A673 (cell line): ENCODE data around the gene RCBTB1. TPM values are rescaled to one million over a fixed set of nuclear protein-coding genes. Genes with fewer than 3 reads are reported as not detected.

ENCODE experiments used
- BruUV-seq: library from RNA; stranded (reverse); fragments of 400-500 nt; replicated peaks from 2 replicates; lab custom pipeline; 2021; lab: Mats Ljungman, UMichigan
- CTCF ChIA-PET: fragments of 300-600 bp; sonication (Branson Sonifier 250); formaldehyde crosslinking; loops from one replicate; lab custom pipeline; 2022; ENCODE audit warnings: antibody characterized with exemption; lab: Charles Lee
- POLR2A ChIA-PET: fragments of 300-600 bp; sonication (Branson Sonifier 250); formaldehyde crosslinking; loops from one replicate; lab custom pipeline; 2022; ENCODE audit warnings: antibody characterized with exemption; ENCODE audit not compliant: low non-redundant PET; lab: Charles Lee
- DNase-seq: peaks from one replicate; pipeline ENCODE4 v3.0.0-alpha.2; 2015; ENCODE audit warnings: low spot score
- H3K27ac ChIP-seq: fragments of 200-600 bp; sonication (generic); 2 replicates; pipeline ENCODE4 v1.5.1; 2016; ENCODE audit warnings: mixed run types, low read depth, mild to moderate bottlenecking, mixed read lengths, antibody characterized with exemption, low read length; ENCODE audit not compliant: poor library complexity, severe bottlenecking
- H3K27me3 ChIP-seq: fragments of 200-600 bp; sonication (generic); replicated peaks from 2 replicates; pipeline ENCODE4 v1.6.1; 2017; ENCODE audit warnings: mixed run types, low read depth, mild to moderate bottlenecking, mixed read lengths, antibody characterized with exemption, low read length; ENCODE audit not compliant: insufficient read depth, poor library complexity
- H3K36me3 ChIP-seq: fragments of 200-600 bp; sonication (generic); 2 replicates; pipeline ENCODE4 v1.6.1; 2016; ENCODE audit warnings: mixed run types, mild to moderate bottlenecking, mixed read lengths, antibody characterized with exemption, low read length; ENCODE audit not compliant: insufficient read depth, poor library complexity, severe bottlenecking
- H3K4me1 ChIP-seq: fragments of 200-600 bp; sonication (generic); 2 replicates; pipeline ENCODE4 v1.6.1; 2017; ENCODE audit warnings: mixed run types, mild to moderate bottlenecking, mixed read lengths, antibody characterized with exemption, low read length; ENCODE audit not compliant: insufficient read depth, poor library complexity, severe bottlenecking
- H3K4me3 ChIP-seq: fragments of 200-600 bp; sonication (generic); 2 replicates; pipeline ENCODE4 v1.5.1; 2016; ENCODE audit warnings: low read depth, mixed run types, mild to moderate bottlenecking, mixed read lengths, low read length; ENCODE audit not compliant: poor library complexity, severe bottlenecking
- H3K9me3 ChIP-seq: fragments of 200-600 bp; sonication (generic); 2 replicates; pipeline ENCODE4 v1.6.1; 2016; ENCODE audit warnings: mixed run types, low read depth, mild to moderate bottlenecking, mixed read lengths, antibody characterized with exemption, low read length; ENCODE audit not compliant: poor library complexity, severe bottlenecking
- EZH2 ChIP-seq: fragments of 200-600 bp; sonication (generic); IDR thresholded peaks from 2 replicates; pipeline ENCODE4 v1.6.1; 2017; ENCODE audit warnings: borderline replicate concordance, low read depth, mild to moderate bottlenecking, mixed read lengths, antibody characterized with exemption, low read length; ENCODE audit not compliant: poor library complexity, severe bottlenecking
- intact Hi-C: fragments of 100-400 bp; cut with micrococcal nuclease; formaldehyde crosslinking; loops from one replicate; pipeline ENCODE4 v1.10.0; 2022; ENCODE audit not compliant: unreplicated experiment
- total RNA-seq: library from RNA; stranded (reverse); gene quantifications from 2 replicates; pipeline ENCODE4 v1.2.3, GENCODE V29; 2021
- TF ChIP-seq, protein P1 (sequence below): fragments of 300-800, 200-600 bp; sonication (generic); conservative IDR thresholded peaks from 2 replicates; pipeline ENCODE4 v1.5.1; 2017; ENCODE audit warnings: low read depth, mild to moderate bottlenecking, antibody characterized with exemption, low read length, moderate library complexity, mixed read lengths

RCBTB1 gene
- total RNA-seq, 1 experiment from 2014 or later = 12.7 TPM

DNA sequence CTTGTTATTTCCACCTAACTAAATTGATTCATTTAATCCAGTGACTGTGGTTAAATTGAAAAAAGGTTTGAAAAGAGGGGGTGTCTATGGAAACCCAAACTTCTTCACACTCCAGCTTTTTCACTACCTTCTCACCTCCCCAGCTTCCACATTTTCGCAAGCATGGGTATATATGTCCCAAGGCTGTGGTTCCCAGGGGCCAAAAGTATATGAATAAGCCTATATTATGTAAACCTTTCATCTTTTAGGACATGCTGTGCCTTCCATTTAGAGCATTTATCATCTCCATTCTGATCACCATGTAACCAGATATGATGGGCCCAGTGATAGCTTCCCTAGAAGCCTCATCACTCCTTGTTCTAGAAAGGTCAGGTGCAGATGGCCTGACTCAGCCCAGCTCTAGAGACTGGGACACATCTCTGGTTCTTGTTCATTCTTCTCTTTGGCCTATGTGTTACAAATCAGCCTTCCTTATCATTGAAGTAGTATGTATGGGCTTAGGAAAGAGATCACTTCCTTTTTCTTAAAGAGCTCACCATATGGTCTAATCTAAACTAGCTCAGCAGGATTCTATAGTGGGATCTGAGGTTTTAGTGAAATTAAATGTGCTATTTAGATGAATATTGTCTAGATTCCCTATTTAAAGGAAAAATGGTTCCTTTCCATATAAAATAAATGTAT lies 23.4 kb upstream of the RCBTB1 start:
- no peaks in the 10 kb centered on the region for H3K27me3 ChIP-seq
- no peaks in the 10 kb centered on the region for H3K4me1 ChIP-seq
- ChIA-PET POLR2A (no interaction called here), CTCF (interaction anchor here (0.6 kb wide), 1 partner anchor 33 kb away, joined by 3 read pairs; no protein-coding TSS in a partner anchor)
- H3K4me3 ChIP-seq = no peak overlapping the region
- H3K27ac ChIP-seq = no peak overlapping the region
- no peak for DNase-seq
- intact Hi-C loops = loop anchor here (5.0 to 10.0 kb wide), 2 partner anchors 164 to 371 kb away; partner anchors contain the start of genes CAB39L and SETDB2
- BruUV-seq = no TSS peak
- TF ChIP-seq EZH2 = no peak
- TF ChIP-seq, protein P1, sequence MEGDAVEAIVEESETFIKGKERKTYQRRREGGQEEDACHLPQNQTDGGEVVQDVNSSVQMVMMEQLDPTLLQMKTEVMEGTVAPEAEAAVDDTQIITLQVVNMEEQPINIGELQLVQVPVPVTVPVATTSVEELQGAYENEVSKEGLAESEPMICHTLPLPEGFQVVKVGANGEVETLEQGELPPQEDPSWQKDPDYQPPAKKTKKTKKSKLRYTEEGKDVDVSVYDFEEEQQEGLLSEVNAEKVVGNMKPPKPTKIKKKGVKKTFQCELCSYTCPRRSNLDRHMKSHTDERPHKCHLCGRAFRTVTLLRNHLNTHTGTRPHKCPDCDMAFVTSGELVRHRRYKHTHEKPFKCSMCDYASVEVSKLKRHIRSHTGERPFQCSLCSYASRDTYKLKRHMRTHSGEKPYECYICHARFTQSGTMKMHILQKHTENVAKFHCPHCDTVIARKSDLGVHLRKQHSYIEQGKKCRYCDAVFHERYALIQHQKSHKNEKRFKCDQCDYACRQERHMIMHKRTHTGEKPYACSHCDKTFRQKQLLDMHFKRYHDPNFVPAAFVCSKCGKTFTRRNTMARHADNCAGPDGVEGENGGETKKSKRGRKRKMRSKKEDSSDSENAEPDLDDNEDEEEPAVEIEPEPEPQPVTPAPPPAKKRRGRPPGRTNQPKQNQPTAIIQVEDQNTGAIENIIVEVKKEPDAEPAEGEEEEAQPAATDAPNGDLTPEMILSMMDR = no peak
- H3K9me3 ChIP-seq = no peaks in the 10 kb centered on the region
- H3K36me3 ChIP-seq = no peaks in the 10 kb centered on the region

DNA sequence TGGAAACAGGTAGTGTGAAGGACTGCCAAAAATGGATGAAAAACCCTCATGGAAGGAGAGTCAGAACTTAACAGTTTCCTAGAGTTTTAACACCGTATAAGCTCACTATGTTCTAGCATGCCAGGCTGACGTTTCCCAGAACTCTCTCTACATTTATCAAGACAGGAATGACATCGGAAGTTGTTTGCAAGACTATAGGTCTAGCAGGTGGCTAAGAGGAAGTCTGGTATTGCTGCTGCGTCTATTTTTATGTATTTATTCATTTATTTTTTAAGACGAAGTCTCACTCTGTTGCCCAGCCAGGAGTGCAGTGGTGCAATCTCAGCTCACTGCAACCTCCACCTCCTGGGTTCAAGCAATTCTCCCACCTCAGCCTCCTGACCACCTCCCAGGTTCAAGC lies 22.4 kb upstream of the RCBTB1 start:
- ChIA-PET CTCF (interaction anchor here (1.3 to 1.6 kb wide), 2 partner anchors 308 to 327 kb away, joined by 4 to 6 read pairs; no protein-coding TSS in a partner anchor), POLR2A (no interaction called here)
- no peak overlapping the region for H3K4me3 ChIP-seq
- H3K27ac ChIP-seq = no peak overlapping the region
- intact Hi-C loops = loop anchor here (1.0 to 10.0 kb wide), 3 partner anchors 163 to 370 kb away; partner anchors contain the start of genes CAB39L and SETDB2
- H3K36me3 ChIP-seq = no peaks in the 10 kb centered on the region
- TF ChIP-seq, protein P1 = no peak
- TF ChIP-seq EZH2 = no peak
- no peaks in the 10 kb centered on the region for H3K4me1 ChIP-seq
- DNase-seq = no peak
- BruUV-seq = no TSS peak
- no peaks in the 10 kb centered on the region for H3K27me3 ChIP-seq
- H3K9me3 ChIP-seq = no peaks in the 10 kb centered on the region

DNA sequence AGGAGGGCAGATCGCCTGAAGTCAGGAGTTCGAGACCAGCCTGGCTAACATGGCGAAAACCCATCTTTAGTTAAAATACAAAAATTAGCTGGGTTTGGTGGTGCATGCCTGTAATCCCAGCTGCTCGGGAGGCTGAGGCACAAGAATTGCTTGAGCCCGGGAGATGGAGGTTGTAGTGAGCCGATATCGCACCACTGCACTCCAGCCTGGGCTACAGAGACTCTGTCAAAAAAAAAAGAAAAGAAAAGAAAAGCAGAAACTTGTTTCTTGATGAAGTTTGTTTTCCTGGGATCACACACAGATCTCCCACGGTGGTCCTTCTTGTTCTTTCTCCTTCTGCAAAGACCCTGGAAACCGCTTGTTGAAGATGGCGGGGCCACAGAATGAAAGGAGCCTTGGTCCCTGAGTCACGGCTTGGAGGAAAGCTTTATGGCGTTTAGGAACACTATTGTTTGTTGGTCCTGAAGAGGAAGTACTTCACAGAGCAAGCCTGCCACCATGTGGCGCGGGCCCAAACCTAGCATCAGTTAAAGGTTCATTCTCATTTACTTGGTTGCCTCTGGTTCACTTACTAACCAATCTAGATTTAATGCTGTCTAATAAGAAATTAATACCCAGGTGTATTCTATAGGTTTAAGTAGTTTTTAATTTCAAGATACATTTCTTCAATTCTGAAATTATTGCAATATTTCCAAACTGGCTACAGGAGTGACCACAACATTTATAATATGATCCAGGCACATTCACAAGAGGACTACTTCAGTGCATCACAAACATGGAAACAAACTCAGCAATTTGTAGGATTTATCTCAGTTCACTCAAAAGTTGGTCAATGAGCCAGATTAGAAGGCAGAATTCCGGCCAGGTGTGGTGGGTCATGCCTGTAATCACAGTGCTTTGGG lies 21.6 kb upstream of the RCBTB1 start:
- CTCF ChIA-PET = interaction anchor here (0.6 to 1.6 kb wide), 4 partner anchors 307 to 838 kb away, joined by 3 to 6 read pairs (median 4); no protein-coding TSS in a partner anchor
- no peak for TF ChIP-seq EZH2
- TF ChIP-seq, protein P1 = peak; percentile 86
- DNase-seq = peak; percentile 91
- intact Hi-C loops = loop anchor here (1.0 to 10.0 kb wide), 3 partner anchors 162 to 370 kb away; partner anchors contain the start of genes CAB39L and SETDB2
- Histone ChIP-seq H3K4me1 (no peaks in the 10 kb centered on the region), H3K27ac (no peak overlapping the region), H3K27me3 (no peaks in the 10 kb centered on the region), H3K36me3 (no peaks in the 10 kb centered on the region), H3K4me3 (peak overlapping the region; percentile 33), H3K9me3 (no peaks in the 10 kb centered on the region)
- BruUV-seq = TSS peak; percentile 91
- POLR2A ChIA-PET = no interaction called here
